ENCODE data around the gene DIS3L2. TPM values are rescaled to one million over a fixed set of nuclear protein-coding genes. Genes with fewer than 3 reads are reported as not detected.

Gene DIS3L2
- total and polyA plus RNA-seq, 12 donors = 20.0 to 54.7 (median 30.5) TPM

DNA sequence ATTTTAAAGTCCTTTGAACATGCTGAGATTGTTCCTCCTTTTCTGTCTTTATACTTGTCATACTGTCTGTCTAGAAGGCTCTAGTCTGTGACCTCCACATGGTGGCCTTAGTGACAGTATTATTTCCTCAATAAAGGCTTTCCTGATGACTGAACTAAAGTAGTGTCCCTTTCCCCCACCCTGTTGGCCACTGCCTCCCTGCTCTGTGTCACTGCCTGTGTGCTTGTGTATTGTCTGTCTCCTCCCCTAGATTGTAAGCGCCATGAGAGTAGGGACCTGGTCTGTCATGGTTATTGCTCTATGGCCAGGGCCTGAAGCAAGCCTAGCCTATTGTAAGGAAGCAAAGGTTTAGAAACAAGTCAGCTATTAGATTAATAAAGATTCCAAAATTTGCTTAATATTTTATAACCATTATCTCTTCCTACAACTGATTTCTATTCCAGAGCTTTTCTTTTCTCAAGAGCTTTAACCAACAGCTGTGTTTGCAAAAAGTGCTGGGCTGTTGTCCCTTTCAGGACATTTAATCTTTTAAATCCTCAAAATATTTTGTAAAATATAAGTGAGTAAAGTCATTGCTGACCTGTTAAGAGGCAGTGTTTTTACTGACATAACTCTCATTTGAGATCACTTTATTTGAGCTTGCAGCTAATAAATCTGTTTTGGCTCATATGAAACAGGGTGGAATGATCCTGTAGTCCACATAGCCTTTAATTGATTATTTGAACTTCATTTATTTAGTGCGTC is 35.5 kb downstream of the DIS3L2 start:
- WGBS, 4 donors = 72 to 97% (median 93%) methylated on average over 2 of the region's 2 CpGs
- H3K4me3 ChIP-seq = no peak overlapping the region
- intact Hi-C loops (cut with DNase I) = no loop called here
- no peaks in the 10 kb centered on the region for H3K36me3 ChIP-seq (replicated peaks in 1 of 2)
- DNase-seq = no peak
- H3K27me3 ChIP-seq = no peaks in the 10 kb centered on the region
- H3K4me1 ChIP-seq (replicated peaks in 1 of 2) = no peaks in the 10 kb centered on the region
- H3K27ac ChIP-seq = no peak overlapping the region
- TF ChIP-seq POLR2A (IDR thresholded peaks at IDR 0.05) = no peak
- TF ChIP-seq, protein P1, sequence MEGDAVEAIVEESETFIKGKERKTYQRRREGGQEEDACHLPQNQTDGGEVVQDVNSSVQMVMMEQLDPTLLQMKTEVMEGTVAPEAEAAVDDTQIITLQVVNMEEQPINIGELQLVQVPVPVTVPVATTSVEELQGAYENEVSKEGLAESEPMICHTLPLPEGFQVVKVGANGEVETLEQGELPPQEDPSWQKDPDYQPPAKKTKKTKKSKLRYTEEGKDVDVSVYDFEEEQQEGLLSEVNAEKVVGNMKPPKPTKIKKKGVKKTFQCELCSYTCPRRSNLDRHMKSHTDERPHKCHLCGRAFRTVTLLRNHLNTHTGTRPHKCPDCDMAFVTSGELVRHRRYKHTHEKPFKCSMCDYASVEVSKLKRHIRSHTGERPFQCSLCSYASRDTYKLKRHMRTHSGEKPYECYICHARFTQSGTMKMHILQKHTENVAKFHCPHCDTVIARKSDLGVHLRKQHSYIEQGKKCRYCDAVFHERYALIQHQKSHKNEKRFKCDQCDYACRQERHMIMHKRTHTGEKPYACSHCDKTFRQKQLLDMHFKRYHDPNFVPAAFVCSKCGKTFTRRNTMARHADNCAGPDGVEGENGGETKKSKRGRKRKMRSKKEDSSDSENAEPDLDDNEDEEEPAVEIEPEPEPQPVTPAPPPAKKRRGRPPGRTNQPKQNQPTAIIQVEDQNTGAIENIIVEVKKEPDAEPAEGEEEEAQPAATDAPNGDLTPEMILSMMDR (IDR thresholded peaks at IDR 0.05) = no peak
- H3K9me3 ChIP-seq (replicated peaks in 1 of 3) = no peaks in the 10 kb centered on the region

DNA sequence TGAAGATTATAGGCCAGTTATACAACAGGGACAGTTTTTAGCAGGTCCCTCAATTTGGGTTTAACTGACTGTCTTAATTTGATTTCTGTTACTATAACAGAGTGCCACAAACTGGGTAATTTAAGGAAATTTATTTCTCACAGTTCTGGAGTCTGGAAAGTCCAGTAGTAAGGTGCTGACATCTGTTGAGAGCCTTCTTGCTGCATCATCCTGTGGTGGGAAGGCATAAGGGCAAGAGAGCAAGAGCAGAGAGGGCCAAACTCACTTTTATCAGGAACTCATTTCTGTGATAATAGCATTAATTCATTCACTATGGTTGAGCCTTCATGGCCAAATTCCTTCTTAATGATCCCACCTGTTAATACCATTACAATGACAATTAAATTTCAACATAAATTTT is 36.5 kb downstream of the DIS3L2 start:
- no peaks in the 10 kb centered on the region for H3K27me3 ChIP-seq
- no peaks in the 10 kb centered on the region for H3K36me3 ChIP-seq (replicated peaks in 1 of 2)
- no peaks in the 10 kb centered on the region for H3K4me1 ChIP-seq (replicated peaks in 1 of 2)
- H3K9me3 ChIP-seq (replicated peaks in 1 of 3) = no peaks in the 10 kb centered on the region
- no peak overlapping the region for H3K27ac ChIP-seq
- intact Hi-C loops (cut with DNase I) = no loop called here
- DNase-seq = no peak
- H3K4me3 ChIP-seq = no peak overlapping the region
- no peak for TF ChIP-seq POLR2A (IDR thresholded peaks at IDR 0.05)
- TF ChIP-seq, protein P1 (IDR thresholded peaks at IDR 0.05) = no peak

DNA sequence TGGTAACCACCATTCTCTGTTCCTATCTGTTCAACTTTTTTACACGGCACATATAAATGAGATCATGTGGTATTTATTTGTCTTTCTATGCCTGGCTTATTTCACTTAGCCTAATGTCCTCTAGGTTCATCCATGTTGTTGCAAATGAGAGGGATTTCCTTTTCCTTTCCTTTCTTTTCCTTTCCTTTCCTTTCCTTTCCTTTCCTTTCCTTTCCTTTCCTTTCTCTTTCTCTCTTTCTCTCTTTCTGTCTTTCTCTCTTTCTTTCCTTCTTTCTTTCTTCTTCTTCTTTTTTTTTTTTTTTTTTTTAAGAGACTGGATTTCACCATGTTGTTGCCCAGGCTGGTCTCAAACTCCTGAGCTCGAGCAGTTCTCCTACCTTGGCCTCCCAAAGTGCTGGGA is 38.9 kb downstream of the DIS3L2 start:
- no peak for DNase-seq

DNA sequence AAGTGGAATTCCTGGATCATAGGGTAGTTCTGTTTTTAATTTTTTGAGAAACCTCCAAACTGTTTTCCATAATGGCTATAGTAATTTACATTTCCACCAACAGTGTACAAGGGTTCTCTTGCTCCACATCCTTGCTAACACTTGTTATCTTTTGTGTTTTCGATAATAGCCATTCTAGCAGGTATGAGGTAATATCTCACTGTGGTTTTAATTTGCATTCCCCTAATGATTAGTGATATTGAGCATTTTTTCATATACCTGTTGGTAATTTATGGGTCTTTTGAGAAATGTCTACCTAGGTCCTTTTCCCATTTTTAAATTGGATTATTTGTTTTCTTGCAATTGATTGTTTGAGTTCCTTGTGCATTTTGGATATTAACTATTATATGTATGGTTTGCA is 39.6 kb downstream of the DIS3L2 start:
- no peaks in the 10 kb centered on the region for H3K27me3 ChIP-seq
- no peaks in the 10 kb centered on the region for H3K36me3 ChIP-seq (replicated peaks in 1 of 2)
- H3K27ac ChIP-seq = no peak overlapping the region
- no peaks in the 10 kb centered on the region for H3K4me1 ChIP-seq (replicated peaks in 1 of 2)
- intact Hi-C loops (cut with DNase I) = no loop called here
- 98 to 100% (median 99%) methylated on average over 1 of the region's 1 CpG for WGBS, 4 donors
- no peak for DNase-seq
- H3K4me3 ChIP-seq = no peak overlapping the region
- no peak for TF ChIP-seq POLR2A (IDR thresholded peaks at IDR 0.05)
- TF ChIP-seq, protein P1 (IDR thresholded peaks at IDR 0.05) = no peak
- no peaks in the 10 kb centered on the region for H3K9me3 ChIP-seq (replicated peaks in 1 of 3)

More for the DNA sequence above, 38.9 kb downstream of the DIS3L2 start:
- intact Hi-C loops (cut with DNase I) = no loop called here
- WGBS, 4 donors = 92 to 100% (median 96%) methylated on average over 2 of the region's 2 CpGs
- H3K36me3 ChIP-seq (replicated peaks in 1 of 2) = no peaks in the 10 kb centered on the region
- H3K27ac ChIP-seq = no peak overlapping the region
- no peaks in the 10 kb centered on the region for H3K27me3 ChIP-seq
- TF ChIP-seq, protein P1 (IDR thresholded peaks at IDR 0.05) = no peak
- TF ChIP-seq POLR2A (IDR thresholded peaks at IDR 0.05) = no peak
- H3K4me3 ChIP-seq = no peak overlapping the region
- no peaks in the 10 kb centered on the region for H3K4me1 ChIP-seq (replicated peaks in 1 of 2)
- H3K9me3 ChIP-seq (replicated peaks in 1 of 3) = no peaks in the 10 kb centered on the region
